Brain microvascular endothelial cell (primary cell): ENCODE data around the gene DPH3.

Experiments
- DNase-seq: peaks from one replicate; pipeline ENCODE4 v3.0.0-alpha.2; 2020
- H3K27ac ChIP-seq: fragments of 250-450 bp; sonication (Bioruptor Pico); 2 replicates; pipeline ENCODE4 v1.5.1; 2020; ENCODE audit warnings: mild to moderate bottlenecking, moderate library complexity
- H3K27me3 ChIP-seq: fragments of 250-450 bp; sonication (Bioruptor Pico); replicated peaks from 2 replicates; pipeline ENCODE4 v1.5.1; 2020; ENCODE audit warnings: mild to moderate bottlenecking
- H3K36me3 ChIP-seq: fragments of 250-450 bp; sonication (Bioruptor Pico); replicated peaks from 2 replicates; pipeline ENCODE4 v1.5.1; 2020; ENCODE audit warnings: mild to moderate bottlenecking
- H3K4me3 ChIP-seq: 2 replicates; pipeline ENCODE4 v1.5.1; 2011; ENCODE audit warnings: low read depth, mild to moderate bottlenecking, control low read depth, low read length, moderate library complexity
- in situ Hi-C: cut with HindIII; loops from 2 replicates; pipeline ENCODE4 v1.10.0; 2017; ENCODE audit warnings: low sequenced_read_pairs, low pct_ligation_motif_present
- TF ChIP-seq, protein P1 (sequence below): IDR thresholded peaks from 2 replicates; pipeline ENCODE4 v1.5.1; 2011; ENCODE audit warnings: low read depth, mild to moderate bottlenecking, moderate library complexity, low read length, control low read depth, inconsistent platforms; ENCODE audit errors: missing control alignments

The DPH3 gene

DNA sequence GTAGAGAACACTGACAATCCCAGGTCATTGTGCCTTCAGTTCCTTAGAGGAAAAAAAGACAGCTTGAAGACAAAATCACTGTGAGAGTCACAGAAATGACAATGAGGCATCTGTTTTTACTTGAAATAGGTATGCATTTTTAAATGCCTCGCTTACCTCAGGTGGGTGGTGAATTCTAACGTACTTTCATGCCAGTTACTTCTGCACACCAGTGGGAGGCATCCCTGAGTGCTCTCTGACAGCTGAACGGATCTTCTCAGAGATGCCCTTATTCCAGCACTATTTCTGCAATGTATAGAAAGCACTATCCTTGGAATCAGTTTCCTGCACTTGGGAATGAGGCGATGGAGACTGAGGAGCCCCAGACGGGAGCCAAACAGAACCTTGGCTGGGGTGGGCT, 16.2 kb downstream of the DPH3 start:
- TF ChIP-seq, protein P1, sequence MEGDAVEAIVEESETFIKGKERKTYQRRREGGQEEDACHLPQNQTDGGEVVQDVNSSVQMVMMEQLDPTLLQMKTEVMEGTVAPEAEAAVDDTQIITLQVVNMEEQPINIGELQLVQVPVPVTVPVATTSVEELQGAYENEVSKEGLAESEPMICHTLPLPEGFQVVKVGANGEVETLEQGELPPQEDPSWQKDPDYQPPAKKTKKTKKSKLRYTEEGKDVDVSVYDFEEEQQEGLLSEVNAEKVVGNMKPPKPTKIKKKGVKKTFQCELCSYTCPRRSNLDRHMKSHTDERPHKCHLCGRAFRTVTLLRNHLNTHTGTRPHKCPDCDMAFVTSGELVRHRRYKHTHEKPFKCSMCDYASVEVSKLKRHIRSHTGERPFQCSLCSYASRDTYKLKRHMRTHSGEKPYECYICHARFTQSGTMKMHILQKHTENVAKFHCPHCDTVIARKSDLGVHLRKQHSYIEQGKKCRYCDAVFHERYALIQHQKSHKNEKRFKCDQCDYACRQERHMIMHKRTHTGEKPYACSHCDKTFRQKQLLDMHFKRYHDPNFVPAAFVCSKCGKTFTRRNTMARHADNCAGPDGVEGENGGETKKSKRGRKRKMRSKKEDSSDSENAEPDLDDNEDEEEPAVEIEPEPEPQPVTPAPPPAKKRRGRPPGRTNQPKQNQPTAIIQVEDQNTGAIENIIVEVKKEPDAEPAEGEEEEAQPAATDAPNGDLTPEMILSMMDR: no peak
- Histone ChIP-seq H3K36me3 (no peaks in the 10 kb centered on the region), H3K27me3 (no peaks in the 10 kb centered on the region), H3K4me3 (no peak overlapping the region), H3K27ac (no peak overlapping the region)
- DNase-seq: no peak
- in situ Hi-C loops: no loop called here

GRCh38 chr3:16247282-16248061, 17.3 kb downstream of the DPH3 start:
- Histone ChIP-seq H3K27ac (no peak overlapping the region), H3K27me3 (no peaks in the 10 kb centered on the region), H3K4me3 (no peak overlapping the region), H3K36me3 (no peaks in the 10 kb centered on the region)
- TF ChIP-seq, protein P1: peak; percentile 89
- in situ Hi-C loops: no loop called here
- peak; percentile 80 for DNase-seq

DNA sequence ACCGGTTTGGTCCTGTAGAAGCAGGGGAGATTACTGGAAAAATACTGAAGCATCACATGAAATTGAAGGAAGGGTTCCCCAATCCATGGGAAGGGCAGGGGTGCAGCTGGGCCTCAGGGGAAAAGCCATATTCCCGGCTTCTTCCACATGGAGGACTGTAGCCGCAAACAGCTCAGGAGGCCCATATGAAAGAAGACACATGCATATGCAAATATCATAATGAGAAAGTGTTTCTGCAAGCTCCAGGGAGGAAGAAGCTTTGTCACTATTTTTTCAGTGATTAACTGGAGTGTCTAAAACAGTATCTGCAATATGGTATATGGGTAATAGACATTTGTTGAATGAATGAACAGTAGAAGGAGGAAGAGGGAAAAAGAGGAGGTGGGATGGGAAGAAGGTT, 19.1 kb downstream of the DPH3 start:
- TF ChIP-seq, protein P1: no peak
- Histone ChIP-seq H3K27me3 (no peaks in the 10 kb centered on the region), H3K4me3 (no peak overlapping the region), H3K36me3 (no peaks in the 10 kb centered on the region), H3K27ac (no peak overlapping the region)
- in situ Hi-C loops: no loop called here
- DNase-seq: no peak

GRCh38 chr3:16243706-16244490, 20.8 kb downstream of the DPH3 start:
- H3K4me3 ChIP-seq: no peak overlapping the region
- no peaks in the 10 kb centered on the region for H3K36me3 ChIP-seq
- in situ Hi-C loops: no loop called here
- H3K27ac ChIP-seq: no peak overlapping the region
- TF ChIP-seq, protein P1: no peak
- DNase-seq: peak; percentile 22
- H3K27me3 ChIP-seq: no peaks in the 10 kb centered on the region

- Histone ChIP-seq H3K27ac (no peak overlapping the region), H3K36me3 (no peaks in the 10 kb centered on the region), H3K27me3 (no peaks in the 10 kb centered on the region), H3K4me3 (no peak overlapping the region)
- TF ChIP-seq, protein P1: no peak
- no peak for DNase-seq
- in situ Hi-C loops: no loop called here
Observed at GRCh38 chr3:16242177-16242576, 22.6 kb downstream of the DPH3 start.
